Right ventricle myocardium inferior (tissue), 1 donor: ENCODE results near the gene EML5. TPM values are rescaled to one million over a fixed set of nuclear protein-coding genes. Genes with fewer than 3 reads are reported as not detected.

ENCODE experiments used
- ATAC-seq: fragments of 200-7000 bp; cut with Tn5 transposase; one replicate; pipeline ENCODE4 v1.9.1; 2020; ENCODE audit warnings: mild to moderate bottlenecking, moderate library complexity
- DNase-seq: peaks from one replicate; pipeline ENCODE4 v3.0.0; 2021; ENCODE audit errors: missing footprints
- intact Hi-C: fragments of 100-400 bp; cut with DNase I; formaldehyde crosslinking; loops from one replicate; pipeline ENCODE4 v1.11.0; 2022
- total RNA-seq: library from RNA; stranded (reverse); fragmentation: NEBNext Ultra II Directional; extraction: Animal tissue kit (Norgen Biotek cat#: 25700); gene quantifications from one replicate; pipeline ENCODE4 v1.2.1, GENCODE V29; 2021
- donor health status: DM: no; HTN: yes; CAD: no; lungs with severe emphysema.

Gene EML5
- total RNA-seq, 1 donor from 2014 or later: 0.27 TPM

DNA sequence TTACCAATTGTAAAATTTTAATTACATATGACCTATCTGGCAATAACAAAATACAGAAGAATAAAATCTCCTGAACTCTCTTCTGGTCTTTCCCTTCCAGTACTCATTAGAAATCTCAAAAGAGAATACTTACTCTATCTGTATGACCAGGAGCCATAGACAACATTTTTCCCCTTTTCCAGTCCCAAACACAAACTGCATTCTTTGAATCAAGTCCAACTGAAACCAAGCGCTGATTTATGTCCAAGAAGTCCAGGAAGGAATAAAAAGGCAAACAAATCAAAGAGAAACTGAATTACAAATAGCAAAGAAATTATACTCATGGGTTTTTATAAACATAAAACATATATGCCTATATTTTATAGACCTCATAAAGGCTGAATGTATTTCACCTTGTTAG lies 46.7 kb downstream of the EML5 start:
- ATAC-seq (no peak), DNase-seq (no peak)
- intact Hi-C loops: no loop called here

DNA sequence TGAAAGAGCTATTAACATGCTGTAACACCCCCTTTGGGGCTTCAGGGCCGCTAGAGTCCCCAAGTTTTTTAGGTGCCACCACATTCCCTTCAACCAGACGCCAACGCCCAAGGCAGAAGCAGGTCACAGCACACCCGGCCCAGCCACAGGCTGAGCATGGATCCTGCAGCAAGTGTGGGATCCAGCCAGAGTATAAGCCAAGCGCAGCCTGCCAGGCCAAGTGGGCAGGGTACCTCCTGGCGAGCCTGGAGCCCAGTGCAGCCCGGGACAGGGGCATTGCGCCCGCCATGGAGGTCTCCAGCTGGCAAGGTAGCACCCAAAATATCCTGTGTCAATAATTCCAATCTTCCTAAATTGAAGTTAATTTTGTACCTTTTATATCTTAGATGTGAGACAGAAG lies 55.5 kb downstream of the EML5 start:
- intact Hi-C loops: no loop called here
- ATAC-seq (no peak), DNase-seq (no peak)

DNA sequence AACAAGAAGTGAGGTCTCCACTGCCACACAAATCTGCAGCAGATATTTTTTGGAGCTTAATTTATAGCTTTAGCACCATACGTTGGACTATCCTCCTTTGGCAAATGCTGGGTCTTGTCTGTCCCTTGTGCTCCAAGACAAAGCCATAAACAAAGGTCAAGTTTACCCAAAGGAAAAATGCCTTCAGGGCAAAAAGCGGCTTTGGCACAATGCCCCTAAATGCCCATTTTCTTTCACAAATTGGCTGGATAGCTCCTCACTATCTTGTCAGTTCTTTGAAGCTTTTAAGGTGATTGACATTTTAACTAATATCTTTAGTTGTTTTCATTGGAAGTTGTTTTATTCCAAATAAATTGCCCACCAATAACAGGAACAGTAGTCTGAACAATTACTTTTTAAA lies 59.6 kb downstream of the EML5 start:
- DNase-seq: no peak
- intact Hi-C loops: no loop called here
- ATAC-seq: no peak

DNA sequence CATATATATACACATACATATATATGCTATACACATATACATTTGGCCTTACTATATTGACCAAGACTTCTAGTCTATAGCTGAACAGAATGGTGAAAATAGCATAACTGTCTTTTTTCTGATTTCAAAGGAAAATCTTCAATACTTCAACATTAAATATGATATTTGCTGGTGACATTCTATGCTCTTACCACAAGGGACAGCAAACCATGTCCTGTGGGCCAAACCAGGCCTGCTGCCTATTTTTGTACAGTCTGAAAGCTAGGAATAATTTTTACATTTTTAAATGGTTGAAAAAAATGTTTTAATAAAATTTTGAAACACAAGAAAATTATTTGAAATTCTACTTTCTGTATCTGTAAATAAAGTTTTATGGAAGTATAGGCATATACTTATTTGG lies 63.6 kb downstream of the EML5 start:
- no peak for ATAC-seq
- intact Hi-C loops: no loop called here
- no peak for DNase-seq

DNA sequence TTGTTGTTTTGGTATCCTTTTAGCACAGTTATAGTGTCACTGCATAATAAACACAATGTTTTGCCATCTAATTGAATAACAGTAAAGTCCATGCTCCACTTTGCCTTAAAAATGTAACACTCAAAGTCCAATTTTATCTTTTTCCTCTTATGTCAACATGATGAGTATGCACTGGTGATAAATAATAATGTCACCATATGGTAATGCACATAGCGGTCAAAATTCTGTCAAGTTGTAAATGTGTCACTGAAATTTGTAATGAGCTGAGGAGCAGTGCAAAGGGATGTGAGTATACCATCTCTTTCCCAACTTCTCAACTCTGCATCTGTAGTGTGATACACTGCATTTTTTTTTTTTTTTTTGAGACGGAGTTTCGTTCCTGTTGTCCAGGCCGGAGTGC lies 65.7 kb downstream of the EML5 start:
- intact Hi-C loops: no loop called here
- DNase-seq: no peak
- ATAC-seq: no peak

DNA sequence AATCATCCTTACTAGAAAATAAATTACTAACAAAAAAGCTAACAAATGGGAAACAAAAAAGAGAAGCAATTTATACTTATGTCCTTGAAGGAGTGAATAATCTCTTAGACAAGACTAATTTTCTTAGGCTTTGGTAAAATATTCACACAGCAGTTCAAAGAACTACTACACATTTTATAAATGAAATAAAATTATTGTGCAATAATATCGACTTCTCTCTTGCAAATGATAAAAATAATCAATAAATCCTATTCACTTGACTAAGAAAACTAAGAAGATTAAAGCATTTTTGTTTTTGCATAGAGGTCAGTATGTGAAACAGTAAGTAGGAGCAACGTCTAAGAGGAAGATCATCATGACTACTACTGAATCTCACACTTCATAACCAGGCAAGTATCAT lies 82.0 kb downstream of the EML5 start:
- DNase-seq (no peak), ATAC-seq (no peak)
- intact Hi-C loops: no loop called here

DNA sequence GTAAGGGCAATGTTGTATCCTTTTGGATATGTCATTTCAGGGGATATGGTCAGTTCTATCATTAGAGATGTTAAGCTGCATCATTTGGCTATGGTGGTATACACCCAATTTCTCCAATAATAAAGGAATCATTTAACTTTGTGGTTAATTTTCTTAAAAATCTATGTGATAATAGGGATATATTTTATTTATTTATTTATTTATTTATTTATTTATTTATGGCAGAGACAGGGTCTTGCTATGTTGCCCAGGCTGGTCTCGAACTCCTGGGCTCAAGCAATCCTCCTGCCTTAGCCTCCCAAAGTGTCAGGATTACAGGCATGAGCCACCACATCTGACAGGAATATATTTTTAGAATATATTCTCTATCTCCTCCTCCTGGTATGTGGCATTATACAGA lies 85.7 kb downstream of the EML5 start:
- DNase-seq (no peak), ATAC-seq (no peak)
- intact Hi-C loops: no loop called here

DNA sequence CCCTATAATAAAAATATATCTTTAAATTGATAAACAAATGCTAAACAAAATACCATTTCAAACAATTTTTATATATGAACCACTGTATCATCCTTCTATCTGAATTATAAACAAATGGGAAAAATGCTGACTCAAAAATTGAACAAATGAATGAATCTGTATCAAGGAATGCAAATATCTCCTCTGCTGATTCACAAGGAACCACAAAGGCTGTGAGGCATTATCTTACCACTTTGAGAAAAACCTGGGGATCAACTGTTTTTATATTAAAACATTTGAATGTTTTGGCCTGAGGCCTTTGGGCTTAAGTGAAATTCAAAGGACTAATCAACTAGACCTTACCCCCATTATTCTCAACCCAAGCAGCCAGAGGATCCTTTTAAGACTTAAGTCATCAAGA lies 86.3 kb downstream of the EML5 start:
- intact Hi-C loops: no loop called here
- no peak for ATAC-seq
- DNase-seq: no peak

DNA sequence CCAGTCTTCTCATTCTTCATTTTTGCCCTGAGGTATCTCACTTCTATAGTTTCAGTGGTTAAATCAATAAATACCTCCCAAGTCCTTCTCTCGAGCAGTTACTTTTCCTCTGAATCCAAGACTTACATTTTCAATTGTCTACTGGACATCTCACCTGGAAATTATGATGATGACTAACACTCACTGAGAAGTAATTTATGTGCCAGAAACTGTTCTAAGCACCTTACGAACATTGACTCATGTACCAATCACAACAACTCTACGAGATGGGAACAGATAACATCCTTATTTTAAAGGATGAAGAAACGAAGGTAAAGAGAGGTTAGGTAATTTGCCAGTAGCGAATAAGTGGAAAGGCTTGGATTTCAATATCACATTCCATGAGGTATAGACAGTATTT lies 94.1 kb downstream of the EML5 start:
- intact Hi-C loops: no loop called here
- no peak for ATAC-seq
- DNase-seq: no peak

DNA sequence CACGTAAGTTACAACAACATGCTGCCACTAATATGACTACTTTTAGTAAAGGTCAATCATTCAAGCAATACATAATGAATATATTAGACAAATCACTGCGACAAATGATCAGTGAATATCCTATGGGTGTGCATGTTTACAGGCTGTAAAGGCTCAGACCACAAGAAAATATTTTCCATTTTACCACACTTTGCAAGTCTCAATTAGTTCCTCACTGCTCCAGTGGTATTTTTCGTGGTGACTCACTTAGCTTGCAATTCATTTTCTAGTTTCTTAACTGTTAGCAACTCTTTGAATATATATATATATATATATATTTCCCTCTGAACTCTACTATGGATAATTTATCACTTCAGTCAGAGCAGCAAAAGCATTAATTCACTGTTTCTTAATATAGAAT lies 96.9 kb downstream of the EML5 start:
- DNase-seq (no peak), ATAC-seq (no peak)
- intact Hi-C loops: no loop called here

DNA sequence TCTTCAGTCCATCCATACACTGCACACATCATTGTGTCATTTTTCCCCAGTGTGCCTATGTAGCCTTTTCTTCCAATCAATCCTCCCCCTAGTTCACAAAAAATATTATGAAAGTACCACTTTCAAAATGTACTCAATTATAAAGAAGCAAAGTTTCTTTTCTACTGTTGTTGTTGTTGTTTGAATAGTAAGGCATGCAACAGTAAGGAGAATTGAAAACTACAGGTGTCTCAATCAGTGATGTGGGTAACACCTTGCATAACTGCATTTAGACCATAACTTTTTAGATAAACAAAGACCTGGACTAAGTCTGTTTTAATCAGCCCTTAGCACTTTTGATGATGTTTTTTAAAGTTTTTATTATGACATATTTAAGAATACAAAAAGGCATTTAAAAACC lies 104.4 kb downstream of the EML5 start:
- intact Hi-C loops: no loop called here
- ATAC-seq (no peak), DNase-seq (no peak)

DNA sequence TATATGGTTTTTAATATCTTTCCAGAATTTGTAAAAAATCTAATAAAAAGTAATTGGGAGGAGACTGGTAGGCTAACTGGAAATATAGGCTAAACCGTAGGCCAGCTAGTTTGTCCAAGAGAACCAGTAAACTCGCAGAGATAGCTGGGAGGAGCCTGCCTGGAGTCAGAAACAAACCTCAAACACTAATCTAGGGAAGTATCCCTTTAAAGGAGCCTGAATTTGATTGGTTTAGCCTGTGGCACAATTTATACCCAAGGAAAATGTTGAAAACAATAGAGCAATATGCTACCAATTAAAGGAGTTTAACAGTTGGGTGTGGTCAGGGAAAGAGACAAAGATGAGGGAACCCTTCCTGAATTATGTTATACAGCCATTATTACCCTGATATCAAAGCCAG lies 109.6 kb downstream of the EML5 start:
- intact Hi-C loops: no loop called here
- no peak for DNase-seq
- no peak for ATAC-seq

DNA sequence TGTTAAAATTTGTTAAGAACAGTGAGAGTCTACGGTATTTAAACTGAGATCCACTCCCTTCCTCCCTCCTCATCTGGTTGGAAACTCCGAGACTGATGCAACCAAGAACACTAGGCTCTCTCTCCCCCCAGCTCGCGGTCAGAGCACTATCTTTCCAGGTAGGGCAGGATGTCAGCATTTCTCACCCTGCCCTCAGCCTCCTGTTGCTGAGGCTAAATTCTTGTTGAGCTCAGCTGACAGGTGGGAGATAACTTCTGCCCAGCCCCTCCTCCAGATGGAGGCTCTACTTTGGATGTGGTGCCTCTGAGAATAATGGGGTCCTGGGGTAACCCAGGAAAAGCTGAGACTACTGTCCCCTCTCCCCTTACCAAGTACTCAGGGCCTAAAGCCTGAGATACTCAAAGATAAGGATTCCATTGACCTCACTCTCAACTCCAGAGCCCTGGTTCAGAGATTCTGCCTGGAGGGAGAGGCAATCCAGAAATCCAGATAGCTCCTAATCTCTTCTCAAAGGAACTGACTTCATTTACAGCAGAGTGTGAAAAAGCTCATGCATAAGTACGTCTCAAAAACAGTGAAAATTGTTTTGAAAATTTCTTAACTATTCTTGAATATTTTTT lies 110.1 kb downstream of the EML5 start:
- intact Hi-C loops: no loop called here
- ATAC-seq: no peak
- DNase-seq: no peak

DNA sequence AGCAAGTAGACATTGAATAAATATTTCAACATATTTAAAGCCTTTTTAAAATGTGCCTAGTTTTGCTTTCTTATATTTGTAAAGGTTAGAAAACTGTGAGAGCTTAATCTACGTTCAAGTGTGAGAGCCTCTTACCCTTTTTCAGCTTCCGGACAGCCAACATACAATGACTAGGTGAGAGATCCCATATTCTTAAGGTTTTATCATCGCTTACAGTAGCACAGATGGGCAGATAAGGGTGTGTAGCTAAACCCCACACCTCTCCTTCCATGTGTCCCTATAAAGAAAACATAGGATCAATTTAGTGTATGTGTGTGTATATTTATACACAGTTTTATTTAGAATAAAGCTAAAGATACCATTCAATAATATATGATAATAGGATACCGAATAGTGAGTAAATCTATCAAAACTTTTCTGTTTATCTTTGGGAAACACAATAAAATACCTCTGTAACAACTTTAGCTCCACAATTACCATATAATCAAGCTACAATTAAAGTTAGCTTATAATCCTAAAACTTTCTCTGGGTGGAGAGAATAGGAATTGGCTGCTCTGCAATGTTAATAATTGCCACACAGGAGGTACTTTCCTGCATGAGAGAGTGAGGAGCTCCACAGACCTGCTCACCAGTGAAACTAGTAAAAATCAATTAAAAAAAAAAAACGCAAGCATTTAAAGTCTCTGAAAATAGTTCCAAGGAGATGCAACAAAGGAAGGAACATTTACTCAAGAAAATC lies 110.8 kb downstream of the EML5 start:
- ATAC-seq (no peak), DNase-seq (no peak)
- intact Hi-C loops: no loop called here

DNA sequence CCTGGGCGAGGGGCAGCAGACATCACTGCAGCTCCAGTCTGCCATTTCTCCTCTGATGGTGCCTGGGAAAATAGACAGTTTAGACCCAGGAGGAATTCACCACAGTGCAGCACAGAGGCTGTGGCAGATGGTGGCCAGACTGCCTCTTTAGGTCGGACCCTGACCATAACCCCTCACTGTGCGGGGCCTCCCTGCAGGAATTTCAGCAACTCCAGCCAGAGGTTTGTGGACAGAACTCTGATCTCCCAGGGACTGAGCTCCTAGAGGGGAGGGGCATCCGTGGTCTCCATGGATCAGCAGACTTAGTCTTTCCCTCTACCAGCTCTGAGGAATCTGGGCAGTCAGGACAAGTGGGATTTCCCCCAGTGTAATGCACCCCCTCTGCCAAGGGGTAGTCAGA lies 123.4 kb downstream of the EML5 start:
- ATAC-seq: no peak
- intact Hi-C loops: loop anchor here (5.0 kb wide), 1 partner anchor 1248 kb away; no protein-coding TSS in a partner anchor
- no peak for DNase-seq

DNA sequence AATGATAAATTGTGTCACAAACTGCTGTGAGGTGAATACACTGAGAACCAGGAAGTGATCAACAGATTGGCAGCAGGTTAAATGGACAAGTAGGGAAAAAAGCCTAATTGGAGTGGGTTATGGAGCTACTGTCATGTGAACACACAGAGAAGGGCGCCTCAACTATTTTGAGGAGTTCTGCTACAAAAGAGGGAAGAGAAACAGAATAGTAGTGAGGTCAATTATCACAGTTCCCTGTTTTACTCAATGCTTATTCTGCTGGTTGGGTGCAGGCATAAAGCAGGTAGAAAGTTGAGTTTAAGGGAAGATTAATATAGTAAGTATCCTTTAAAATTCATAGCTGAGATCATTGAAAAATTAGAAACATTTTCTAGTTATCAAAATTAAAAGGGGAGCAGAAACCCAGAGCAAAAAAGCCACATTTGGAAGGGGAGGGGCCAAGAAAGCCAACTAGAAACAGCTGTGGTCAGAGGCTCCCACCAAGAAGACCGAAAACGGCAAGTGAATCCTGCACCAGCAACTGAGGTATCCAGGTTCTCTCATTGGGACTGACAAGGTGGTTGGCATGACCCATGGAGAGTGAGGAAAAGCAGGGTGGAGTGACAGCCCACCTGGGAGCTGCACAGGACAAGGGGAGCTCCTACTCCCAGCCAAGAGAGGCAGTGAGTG lies 124.2 kb downstream of the EML5 start:
- no peak for ATAC-seq
- DNase-seq: no peak
- intact Hi-C loops: loop anchor here (5.0 kb wide), 1 partner anchor 1249 kb away; no protein-coding TSS in a partner anchor

DNA sequence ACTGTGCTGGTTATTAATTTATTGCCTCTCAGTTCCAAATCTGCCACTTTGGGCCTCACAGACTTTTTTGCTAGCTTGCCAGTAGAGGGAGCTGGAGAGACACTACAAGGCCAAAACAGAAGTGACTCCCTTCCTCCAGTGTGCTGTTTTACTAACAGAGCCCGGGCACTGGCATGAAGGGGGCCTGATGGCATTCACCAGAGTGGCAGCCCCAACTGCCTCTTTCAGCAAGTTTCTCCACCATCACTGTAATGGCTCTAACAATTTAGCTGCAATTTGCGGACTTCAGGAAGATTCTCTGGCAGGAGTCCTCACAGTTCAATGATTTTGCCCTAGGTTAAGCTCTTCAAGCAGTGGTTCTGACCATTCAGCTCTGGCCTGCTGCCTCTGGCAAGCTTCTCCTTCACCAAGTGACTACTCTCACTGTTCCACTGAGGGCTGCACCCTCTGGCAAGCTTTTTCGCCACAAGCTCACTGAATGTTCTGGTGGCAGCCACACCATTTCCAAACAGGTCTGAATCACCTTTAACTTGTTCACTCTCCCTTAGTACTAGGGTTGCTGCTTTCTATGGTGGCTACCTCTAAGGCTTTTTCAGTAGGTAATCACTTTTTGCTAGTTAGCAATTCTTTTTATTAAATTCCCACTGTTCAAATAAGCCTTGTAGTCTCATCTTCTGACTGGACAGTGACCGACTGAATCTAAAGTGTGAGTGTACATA lies 125.0 kb downstream of the EML5 start:
- ATAC-seq (peak; percentile 72), DNase-seq (no peak)
- intact Hi-C loops: loop anchor here (2.0 to 5.0 kb wide), 2 partner anchors 201 to 1250 kb away; no protein-coding TSS in a partner anchor

DNA sequence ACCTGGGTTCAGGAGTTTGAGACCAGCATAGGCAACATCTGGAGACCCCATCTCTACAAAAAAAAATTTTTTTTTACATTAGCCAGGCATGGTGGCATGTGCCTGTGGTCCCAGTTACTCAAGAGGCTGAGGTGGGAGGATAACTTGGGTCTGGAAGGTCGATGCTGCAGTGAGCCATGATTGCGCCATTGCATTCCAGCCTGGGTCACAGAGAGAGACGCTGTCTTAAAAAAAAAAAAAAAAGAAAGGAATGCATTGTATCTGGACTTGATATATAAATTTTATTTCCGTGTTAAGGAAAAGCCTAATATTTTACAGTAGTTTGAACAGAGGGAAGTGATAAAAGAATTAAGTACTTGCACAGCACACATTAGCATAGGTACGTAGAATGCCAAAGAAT lies 132.7 kb downstream of the EML5 start:
- intact Hi-C loops: no loop called here
- DNase-seq (no peak), ATAC-seq (no peak)

DNA sequence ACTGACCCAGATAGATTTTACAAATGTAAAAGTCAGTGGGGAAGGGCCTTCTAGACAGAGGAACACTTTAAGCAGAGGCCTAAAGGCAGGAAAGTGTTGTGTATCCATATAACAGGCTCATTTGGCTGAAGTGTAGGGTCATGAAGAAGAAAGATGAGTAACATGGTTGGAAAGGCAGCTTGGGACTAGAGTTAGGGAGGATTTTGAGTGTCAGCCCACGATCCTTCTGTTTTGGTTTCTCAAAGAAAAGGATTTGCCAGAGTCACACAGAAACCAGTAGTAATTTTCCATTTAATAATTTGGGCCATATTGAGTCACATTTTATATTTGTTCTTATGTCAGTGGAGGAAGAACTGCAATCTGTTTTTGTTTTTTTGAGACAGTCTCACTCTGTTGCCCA lies 153.5 kb downstream of the EML5 start:
- ATAC-seq: no peak
- intact Hi-C loops: no loop called here
- DNase-seq: no peak

DNA sequence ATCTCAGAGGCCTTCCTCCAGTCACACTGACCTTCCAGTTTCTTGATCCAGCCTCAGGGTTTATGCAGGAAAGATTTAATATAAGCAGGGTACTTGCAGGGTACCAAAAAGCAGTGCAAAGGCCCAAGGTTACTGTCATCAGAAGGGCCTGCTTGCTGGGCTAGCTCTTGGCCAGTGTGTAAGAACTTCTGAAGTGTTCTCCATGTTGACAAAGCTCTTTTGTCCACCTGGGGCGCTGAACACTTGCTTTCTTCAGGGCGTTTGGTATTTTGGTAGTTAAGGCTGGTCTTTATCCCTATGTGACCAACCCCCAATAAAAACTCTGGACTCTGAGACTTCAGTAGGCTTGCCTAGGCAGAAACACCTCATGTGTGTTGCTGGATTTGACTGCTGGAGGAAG lies 160.2 kb downstream of the EML5 start:
- ATAC-seq (no peak), DNase-seq (no peak)
- intact Hi-C loops: no loop called here
